Activated CD4-positive, alpha-beta T cell treated with anti-CD3 and anti-CD28 coated beads, Interleukin-10, Interleukin-2, amounts not matched to agents 100 ng/mL and 50 ng/mL, durations not matched to agents 16 hours and 8 hours (primary cell): ENCODE results near the gene ARHGAP45.
A peak's percentile ranks its signal among the peaks of the same experiment; 100 is the strongest.

ENCODE experiments used
- DNase-seq: peaks from one replicate; pipeline ENCODE4 v3.0.0-alpha.2; 2020

The ARHGAP45 gene

DNA sequence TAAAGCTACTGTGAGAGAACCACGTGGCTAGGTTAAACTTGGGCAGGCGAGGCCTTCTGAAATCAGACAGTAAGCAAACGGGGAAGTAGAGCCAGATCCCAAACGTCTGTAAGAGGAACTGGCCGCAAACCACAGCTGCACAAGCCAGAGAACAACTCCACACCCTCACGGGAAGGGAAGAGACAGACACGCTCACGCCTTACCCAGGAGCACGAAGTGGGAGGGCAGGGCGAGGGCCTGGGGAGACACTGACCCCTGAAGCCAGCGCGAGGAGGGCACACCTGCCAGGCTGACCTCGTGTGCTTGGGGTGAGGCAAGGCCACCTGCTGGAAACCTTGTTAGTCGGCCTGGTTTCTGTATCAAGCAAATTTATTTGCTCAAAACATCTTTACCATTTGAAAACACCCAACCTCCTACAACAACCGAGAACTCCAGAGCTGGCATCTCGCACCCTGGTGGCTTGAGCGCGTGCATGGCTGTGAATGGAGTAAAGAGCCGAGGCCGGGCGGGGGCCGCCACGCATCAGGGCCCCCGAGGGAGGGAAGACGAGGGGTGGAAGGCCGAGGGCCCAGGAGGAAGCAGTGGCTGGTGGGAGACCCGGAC is 20.9 kb downstream of the ARHGAP45 start:
- DNase-seq: peak; percentile 53

DNA sequence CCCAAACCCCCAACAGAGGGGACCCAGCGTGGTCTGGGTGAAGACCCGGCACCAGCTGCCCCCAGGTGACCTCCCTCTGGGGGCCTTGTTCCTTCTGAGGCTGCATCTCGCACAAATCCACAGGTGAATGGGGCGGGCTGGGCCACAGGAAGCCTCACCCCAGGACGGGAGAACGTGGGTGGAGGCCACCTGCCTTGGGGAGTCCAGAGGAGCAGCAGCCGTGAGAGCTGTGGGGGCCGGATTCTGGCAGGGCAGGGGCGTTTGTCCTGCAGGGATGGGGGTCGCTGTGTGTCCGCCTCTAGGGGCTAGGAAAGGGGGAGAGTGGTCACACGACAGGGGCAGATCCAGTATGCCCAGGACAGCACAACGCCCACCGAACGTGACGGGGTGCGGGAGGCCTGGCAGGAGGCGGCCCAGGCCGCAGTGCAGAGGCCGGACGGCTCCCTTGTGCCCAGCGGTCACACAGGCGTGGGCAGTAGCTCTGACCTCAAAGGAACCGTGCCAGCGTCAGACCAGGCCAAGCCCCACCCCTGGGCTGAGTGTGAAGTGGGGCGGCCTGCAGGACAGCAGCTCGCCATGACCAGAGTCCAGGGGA is 21.5 kb downstream of the ARHGAP45 start:
- DNase-seq: no peak

DNA sequence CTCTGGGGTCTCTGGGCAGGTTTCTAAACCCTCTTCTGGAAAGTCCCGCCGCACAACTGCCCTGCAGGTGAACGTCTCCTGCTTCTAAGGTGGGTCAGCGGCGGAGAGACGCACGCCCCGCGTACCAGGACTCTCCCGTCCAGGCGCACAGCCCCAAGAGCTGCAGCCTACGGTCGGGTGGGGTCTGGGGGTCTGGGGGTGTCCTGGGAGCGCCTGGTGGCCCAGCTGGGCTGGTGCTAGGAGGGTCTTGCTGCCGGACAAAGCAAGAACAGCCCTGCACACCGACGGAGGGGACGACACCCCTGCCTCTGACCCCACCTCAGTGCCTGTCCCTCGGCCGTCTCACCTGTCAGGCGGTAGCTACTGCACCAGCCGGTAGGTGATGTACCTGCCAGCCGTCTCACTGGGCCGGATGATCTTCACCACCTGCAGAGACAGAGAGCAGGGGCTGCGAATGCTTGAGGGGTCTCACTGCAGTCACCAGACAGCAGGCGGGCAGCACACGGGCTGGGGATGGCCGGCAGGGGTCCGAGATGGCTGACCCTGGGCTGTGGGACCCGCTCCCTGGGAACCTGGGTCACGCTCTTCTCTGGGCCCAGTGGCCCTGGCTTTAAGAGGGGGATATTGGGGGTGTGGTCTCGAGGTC is 22.3 kb downstream of the ARHGAP45 start:
- no peak for DNase-seq

DNA sequence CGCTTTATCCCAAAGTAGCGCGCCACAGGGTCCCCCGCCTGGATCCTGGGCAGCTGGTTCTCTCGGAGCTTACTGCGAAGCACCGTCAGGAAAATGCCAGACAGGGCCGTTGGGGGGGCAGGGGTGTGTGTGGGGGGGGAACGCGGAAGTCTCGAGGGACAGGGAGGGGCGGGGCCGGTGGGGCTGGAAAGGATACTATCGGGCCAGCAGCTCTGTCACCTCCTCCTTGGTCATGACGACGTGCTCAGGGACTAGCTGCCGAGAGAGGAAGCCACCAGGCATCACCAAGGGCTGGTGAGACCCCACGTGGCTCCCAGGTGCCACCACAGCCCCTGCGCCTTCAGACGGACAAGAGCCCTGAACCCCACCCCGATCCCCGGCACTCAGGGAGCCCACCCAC is 22.9 kb downstream of the ARHGAP45 start:
- no peak for DNase-seq

DNA sequence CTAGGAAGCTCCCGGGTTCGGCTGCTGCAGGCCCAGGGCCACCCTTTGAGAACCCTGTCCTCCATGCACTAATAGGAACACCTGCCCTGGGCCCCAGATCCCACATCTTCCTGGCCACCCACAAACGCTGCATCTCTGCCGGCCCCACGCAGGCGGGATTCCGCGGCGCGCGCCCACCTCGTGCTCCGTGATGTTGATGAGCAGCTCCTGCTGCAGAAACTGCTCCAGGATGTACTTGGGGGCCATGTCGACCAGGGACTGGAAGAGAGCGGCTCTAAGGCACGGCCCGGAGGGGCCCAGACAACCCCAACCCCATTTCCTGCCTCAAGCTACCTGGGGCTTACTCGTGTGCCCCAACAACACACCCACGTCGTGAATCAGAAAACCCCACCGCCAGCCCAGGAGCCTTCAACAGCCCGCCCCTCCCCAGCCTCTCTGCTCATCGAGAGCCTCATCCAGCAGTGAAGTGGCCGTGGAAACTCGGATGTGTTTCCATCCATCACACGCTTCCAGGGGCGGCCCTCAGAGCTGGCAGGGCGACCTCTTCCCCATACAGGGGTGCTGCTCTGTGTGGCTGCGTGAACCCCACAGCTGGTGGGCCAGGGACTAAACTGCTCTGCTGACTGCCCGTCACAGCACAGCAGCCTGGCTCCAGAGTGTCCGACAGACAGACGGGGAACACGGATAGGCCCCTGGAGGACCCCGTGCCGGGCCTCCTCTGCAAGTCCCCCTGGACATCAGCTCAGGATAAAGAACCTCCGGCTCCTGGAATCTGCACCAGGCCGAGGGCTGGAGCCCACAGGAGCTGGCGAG is 24.0 kb downstream of the ARHGAP45 start:
- no peak for DNase-seq

DNA sequence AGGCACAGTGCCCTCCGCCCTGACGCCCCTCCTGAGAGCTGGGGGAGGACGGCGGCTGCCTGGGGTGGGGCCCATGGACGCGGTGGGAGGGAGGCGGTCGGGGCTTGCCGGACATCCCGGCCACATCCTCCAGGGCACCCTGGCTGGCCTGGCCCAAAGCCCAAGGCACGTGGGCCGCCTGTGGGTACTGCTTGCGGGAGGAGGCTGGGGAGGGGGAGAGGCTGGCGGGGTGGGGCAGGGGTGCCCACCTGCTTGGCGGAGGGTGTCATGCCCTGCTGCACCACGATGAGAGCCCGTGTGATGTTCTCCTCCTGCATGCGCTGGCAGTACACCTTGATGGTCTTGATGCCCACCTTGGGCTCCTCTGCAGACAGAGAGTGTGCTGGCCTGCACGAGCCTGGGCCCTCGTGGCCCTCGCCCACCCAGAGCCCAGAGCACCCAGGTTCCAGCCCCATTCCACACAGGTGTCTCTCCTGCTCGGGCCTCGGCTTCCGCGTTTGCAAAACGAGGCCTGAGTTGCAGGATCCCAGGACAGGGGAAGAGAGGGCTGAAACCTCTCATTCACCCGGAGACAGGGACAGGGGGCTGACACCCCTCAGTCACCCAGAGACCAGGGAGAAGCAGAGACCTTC is 24.7 kb downstream of the ARHGAP45 start:
- DNase-seq: no peak

DNA sequence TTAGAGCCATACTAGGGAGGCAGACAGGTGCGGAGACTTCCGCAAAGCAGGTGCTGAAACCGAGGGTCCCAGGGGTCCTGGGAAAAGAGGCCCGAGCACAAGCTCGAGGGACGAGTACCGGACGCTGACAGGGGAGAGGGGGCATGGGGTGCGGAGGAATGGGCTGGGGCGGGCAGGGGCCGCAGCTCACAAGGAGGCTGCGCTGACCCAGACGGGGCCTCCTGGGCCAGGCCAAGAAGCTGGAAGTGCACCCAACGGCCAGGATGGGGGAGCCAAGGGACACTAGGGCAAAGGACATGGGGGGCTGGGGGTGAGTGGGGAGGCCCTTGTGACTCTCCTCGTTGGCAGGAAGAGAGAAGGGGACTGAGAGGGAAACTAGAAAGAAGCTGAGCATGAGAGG is 26.4 kb downstream of the ARHGAP45 start:
- DNase-seq: no peak

DNA sequence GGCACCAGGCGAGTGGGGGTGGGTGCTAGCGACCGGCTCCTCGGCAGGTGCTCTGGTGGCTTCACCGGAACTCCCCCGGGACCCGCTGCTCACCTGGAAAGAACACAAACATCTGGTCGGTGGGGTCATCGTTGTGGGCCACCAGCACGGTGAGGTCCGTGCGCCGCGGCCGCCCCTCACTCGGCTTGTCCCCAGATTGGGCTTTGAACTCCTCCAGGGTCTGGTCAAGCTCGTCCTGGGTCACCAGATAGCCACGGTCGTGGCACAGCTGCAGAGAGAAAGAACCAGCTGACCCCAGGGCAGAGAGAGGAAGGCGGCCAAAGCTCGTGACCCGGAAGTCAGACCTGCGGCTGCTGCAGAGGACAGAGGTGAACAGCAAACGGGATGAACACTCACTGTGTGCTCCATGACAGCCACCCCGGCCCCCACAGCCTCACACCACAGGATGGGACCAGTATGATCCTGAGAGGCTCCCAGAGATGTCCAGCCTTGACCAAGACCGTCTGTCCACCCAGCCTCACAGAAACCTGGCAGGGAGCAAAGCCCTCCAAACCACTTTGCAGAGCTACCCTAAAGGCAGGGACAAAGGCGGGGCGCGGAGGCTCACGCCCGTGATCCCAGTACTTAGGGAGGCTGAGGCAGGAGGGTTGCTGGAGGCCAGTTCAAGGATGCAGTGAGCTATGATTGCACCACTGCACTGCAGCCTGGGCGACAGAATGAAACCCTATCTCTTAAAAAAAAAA is 27.0 kb downstream of the ARHGAP45 start:
- DNase-seq: no peak

DNA sequence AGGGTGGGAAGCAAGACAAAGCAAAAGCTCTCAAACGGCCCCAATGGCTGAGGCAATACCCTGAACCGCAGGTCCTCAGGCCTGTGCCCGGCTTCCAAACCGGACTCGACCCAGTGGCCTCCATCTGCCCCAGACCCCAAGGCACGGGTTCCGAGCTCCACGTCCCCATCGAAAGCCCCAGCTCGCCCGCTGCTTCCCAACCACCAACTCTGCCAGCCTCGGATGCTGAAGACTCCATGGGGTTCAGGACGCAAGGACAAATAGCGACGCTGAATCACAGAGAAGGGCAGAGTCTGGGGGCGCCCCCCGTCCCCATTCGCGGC is 27.6 kb downstream of the ARHGAP45 start:
- DNase-seq: no peak

DNA sequence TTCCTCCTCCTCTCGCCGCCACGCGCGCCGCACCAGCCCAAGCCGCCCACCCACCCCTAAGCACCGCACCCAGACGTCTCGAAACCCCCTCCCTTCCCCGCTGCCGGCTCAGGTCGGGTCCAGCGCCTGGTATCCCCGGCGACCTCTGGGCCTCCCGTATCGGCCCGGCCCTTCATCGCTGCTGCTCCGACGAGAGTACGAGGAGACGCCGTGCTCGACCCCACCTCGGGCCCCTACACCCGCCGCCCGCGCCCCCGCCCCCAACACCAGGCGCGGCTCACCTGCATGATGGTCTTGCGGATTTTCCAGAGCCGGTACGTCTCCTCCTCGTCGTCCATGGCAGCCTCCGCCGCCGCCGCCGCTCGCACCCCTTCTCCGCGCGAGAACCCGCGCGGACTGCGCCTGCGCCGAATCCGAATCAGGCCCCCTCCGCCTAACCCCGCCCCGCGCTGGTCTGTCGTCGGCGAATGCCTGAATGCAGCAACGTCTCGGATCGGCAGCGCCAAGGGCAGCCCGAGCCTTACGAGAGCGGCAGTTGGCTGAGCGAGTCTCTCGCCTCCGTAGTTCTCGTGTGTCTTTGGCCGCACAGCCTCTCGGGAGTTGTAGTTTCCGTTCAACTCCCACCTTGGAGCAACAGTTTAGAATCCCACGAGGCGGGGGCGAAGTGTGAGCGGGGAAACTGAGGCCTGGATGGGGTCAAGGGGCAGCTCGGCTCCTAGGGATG is 28.2 kb downstream of the ARHGAP45 start, which contains the start of gene POLR2E:
Gene POLR2E, minus strand, starts transcription at position 398 of the 724 bp plus-strand sequence. Its CDS starts 60 bp downstream, at position 338.
- peak; percentile 99 for DNase-seq

DNA sequence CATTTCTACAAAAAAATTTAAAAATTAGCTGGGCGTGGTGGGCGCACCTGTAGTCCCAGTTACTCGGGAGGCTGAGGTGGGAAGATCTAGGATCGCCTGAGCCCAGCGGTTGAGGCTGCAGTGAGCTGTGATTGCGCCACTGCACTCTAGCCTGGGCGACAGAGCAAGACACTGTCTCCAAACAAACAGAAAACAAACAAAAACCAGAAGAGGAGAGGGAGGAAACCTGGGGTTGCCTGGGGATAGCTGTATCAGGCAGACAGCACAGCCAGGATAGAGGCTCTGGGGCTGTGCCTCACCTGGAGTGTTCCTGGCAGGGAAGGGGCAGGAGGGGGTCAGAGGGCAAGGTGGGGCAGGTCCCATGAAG is 30.8 kb downstream of the ARHGAP45 start:
- DNase-seq: no peak

DNA sequence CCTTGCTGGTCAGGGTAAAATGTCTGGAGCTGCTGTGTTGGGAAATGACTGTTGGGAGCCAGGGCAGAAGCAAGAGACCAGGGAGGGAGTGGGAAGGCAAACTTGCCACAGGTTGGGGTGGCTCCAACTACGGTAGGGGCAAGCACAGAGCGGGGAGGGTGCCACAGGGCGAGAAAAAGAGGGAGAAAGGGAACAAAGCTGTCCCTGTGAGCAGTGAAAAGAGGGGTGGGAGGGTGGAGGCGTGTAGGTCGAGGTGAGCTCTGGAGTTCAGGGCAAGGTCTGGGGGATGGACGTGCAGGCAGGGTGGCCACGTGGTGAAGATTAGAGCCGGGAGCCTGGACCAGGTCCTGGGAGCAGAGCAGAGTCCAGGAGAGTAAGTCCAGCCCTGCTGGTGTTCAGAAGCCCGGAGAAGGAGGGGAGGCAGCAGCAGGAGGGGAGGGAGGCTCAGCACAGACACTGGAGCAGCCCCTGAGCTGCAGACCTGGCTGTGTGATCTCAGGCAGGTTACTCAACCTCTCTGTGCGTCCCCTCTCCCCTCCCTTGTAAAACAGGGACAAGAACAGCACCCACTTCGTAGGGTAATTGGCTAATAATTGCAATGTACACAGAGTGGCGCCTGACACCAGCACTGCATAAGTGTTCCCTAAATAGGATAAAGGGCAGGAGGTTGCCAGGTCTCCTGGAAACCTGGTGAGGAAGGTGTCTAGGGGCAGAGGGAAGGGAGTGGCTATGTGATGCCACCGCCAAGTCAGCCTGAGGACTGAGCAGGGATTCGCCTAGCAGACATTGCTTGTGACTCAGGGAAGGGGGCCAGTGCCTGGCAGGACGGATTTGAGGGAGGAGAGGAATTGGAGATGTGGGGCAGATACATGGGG is 31.4 kb downstream of the ARHGAP45 start:
- DNase-seq: no peak

DNA sequence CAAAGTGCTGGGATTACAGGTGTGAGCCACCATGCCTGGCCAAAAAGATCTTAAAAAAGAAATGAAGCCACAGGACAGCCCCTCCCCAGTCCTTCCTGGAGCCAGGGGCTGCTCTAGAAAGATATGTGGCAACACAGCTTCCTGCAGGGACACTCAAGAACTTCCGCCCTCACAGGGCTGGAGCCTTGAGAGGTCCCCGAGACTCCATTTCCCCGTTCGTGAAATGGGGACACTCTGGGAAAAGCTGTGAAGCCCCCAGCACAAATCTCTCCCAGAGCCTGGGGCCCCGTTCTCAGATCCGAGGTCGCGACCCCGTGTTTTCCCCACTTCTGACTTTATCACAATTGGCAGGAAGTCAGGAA is 34.4 kb downstream of the ARHGAP45 start:
- DNase-seq: no peak

DNA sequence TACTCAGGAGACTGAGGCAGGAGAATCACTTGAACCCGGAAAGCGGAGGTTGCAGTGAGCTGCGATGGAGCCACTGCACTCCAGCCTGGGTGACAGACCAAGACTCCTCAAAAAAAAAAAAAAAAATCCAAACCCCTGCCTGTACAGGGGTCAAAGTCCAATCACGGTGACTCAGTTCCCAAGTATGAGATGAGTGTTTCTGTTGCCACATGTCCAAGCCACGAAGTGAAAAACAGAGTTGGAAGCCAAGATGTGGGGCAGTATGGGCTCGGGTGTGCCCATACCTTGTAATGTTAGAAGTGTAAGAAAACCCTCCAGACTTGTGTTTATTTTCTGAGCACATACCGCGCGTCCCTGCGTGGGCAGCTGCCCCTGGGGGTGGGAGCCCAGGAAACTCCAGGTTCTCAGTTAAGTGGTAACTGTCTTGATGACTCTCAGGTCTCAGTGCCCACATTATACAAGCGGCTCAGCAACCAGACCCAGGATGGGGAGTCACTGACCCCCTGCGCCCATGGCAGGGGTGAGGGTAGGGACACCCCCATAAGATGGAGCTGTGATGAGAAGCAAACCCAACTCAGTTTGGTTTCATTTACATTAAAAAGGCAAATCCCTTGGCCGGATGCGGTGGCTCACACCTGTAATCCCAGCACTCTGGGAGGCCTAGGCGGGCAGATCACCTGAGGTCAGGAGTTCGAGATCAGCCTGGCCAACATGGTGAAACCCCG is 35.6 kb downstream of the ARHGAP45 start:
- peak; percentile 91 for DNase-seq

DNA sequence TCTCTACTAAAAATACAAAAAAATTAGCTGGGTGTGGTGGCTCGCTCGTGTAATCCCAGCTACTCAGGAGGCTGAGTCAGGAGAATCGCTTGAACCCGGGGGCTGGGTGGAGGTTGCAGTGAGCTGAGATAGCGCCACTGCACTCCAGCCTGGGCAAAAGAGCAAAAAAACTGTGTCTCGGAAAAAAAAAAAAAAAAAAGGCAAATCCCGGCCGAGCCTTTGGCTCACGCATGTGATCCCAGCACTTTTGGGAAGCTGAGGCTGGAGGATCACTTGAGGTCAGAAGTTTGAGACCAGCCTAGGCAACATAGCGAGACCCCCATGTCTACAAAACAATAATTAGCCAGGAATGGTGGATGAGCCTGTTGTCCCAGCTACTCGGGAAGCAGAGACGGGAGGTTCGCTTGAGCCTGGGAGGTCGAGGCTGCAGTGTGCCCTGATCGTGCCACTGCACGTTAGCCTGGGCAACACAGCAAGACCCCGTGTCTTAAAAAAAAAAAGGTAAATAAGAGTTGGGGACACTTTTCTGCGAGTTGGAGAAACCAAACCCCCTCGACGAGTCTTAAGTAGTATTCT is 36.3 kb downstream of the ARHGAP45 start:
- no peak for DNase-seq

DNA sequence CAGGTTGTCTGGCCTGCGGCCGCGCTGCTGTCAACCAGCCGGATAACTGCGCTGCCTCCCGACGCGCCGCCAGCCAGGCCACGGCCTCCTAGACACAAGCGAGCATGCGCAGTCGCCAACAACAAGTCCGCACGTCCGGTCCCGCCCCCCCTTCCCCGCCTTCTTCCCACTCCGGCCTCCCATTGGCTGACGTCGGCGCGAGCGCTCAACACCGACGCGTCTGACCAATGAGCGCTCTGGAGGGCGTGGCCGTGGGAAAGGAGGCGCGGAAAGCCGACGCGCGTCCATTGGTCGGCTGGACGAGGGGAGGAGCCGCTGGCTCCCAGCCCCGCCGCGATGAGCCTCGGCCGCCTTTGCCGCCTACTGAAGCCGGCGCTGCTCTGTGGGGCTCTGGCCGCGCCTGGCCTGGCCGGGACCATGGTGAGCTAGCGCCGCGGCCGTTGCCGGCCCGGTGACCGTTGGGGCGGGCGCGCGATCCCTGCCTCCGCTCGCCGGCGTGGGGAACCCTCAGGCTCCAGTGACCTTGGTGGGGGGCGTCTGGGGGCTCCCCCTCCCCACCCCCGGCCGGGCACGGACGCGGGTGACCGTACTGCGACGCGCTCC is 36.8 kb downstream of the ARHGAP45 start, which contains the start of gene GPX4:
Gene GPX4, plus strand, starts transcription at position 287 of the 603 bp plus-strand sequence. Its CDS starts 50 bp downstream, at position 337.
- DNase-seq: peak; percentile 99

DNA sequence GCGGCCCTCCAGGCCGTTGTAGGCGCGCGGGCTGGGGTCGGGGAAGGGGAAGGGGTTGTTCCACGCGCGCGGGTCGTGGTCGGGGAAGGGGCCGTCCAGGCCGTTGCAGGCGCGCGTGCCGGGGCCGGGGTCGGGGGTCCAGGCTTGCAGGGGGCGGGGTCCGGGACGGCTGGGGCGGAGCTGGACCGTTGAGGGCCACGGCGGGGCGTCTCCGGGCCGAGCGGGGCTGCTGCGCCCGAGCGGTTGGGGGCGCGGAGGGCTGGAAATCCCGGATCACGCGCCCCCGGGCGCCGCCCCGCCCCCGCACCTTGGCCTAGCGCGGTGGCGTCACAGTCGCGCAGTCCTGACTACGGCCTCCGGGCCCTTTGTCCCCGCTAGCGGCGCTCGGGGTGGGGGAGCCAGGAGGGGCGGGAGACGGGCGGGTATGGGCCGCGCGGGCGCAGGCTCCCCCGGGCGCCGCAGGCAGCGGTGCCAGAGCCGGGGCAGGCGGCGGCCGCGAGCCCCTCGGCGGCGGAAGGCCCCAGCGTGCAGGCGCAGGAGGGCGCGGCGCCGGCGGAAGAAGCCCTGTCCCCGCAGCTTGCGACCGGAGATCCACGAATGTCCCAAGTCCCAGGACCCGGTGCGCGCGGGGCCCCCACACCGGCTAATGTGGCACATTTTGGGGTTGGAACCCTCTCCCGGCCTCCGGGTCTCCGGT is 37.5 kb downstream of the ARHGAP45 start:
- peak; percentile 73 for DNase-seq
